ENCODE results near the gene TRAPPC5.

TRAPPC5 gene

DNA sequence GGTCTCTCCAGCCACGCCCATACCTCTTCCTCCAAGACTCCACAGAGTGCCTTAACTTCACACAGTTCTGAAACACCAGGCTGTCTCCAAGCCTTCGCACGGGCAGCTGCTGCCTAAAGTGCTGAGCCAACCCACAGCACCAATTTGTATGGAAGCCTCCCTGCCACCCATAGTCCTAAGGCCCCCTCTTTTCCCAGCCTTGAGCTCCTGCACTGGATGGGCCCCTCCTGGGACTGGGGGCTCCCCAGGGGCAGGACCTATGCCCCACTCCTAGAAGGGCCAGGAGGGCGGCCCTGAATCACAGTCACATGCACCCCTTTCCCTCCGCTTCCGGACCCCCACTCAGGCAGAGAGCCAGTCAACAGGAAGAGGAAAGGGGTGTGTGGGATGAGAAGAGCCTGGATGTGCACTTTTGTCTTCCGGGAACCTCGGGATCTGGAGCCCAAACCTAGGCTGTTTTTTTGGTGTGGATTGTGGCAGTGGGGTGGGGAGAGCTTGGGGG is 26.4 kb downstream of the TRAPPC5 start:
- H3K4me3 ChIP-seq (ENCODE audit: low read depth, low read length), result no peak overlapping the region
- TF ChIP-seq, protein P1, sequence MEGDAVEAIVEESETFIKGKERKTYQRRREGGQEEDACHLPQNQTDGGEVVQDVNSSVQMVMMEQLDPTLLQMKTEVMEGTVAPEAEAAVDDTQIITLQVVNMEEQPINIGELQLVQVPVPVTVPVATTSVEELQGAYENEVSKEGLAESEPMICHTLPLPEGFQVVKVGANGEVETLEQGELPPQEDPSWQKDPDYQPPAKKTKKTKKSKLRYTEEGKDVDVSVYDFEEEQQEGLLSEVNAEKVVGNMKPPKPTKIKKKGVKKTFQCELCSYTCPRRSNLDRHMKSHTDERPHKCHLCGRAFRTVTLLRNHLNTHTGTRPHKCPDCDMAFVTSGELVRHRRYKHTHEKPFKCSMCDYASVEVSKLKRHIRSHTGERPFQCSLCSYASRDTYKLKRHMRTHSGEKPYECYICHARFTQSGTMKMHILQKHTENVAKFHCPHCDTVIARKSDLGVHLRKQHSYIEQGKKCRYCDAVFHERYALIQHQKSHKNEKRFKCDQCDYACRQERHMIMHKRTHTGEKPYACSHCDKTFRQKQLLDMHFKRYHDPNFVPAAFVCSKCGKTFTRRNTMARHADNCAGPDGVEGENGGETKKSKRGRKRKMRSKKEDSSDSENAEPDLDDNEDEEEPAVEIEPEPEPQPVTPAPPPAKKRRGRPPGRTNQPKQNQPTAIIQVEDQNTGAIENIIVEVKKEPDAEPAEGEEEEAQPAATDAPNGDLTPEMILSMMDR (IDR thresholded peaks at IDR 0.05; ENCODE audit: borderline replicate concordance, insufficient read depth, low read depth, low read length), result no peak

DNA sequence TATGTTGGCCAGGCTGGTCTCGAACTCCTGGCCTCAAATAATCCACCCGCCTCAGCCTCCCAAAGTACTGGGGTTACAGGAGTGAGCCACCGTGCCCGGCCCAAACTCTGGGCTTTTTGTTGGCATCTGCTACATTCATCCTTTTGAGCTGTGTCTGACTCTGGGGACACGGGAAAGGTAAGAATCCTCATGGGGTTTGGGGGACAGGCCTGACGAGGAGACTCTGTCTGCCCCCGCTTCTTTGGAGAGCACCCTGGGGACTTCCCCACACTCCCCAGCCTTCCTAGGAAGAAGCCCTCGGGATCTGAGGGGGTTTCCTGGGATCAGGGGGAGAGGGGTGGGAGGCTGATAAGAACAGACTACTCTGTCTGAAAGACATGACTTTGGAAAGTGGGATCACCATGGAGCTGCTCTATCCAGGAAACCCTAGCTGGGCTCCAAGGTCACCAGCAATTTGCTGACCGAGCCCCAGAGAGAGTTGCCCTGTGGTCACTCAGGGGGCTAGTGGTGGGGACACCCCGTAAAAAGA is 29.4 kb downstream of the TRAPPC5 start:
- no peak overlapping the region for H3K4me3 ChIP-seq (ENCODE audit: low read depth, low read length)
- TF ChIP-seq, protein P1 (IDR thresholded peaks at IDR 0.05; ENCODE audit: borderline replicate concordance, insufficient read depth, low read depth, low read length), result no peak

DNA sequence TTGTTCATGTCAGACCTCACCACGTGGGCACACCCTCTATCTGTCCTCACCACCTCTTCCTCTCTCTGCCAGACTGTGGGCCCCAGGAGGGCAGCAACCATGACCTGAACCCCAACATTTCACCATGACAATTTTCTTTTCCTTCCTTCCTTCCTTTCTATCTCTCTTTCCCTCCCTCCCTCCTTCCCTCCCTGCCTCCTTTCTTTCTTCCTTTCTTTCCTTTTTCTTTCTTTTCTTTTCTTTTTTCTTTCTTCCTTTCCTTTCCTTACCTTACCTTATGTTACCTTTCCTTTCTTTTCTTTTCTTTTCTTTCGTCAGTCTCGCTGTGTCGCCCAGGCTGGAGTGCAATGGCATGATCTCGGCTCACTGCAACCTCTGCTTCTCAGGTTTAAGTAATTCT is 30.0 kb downstream of the TRAPPC5 start:
- H3K4me3 ChIP-seq (ENCODE audit: low read depth, low read length), result no peak overlapping the region
- TF ChIP-seq, protein P1 (IDR thresholded peaks at IDR 0.05; ENCODE audit: borderline replicate concordance, insufficient read depth, low read depth, low read length), result no peak

DNA sequence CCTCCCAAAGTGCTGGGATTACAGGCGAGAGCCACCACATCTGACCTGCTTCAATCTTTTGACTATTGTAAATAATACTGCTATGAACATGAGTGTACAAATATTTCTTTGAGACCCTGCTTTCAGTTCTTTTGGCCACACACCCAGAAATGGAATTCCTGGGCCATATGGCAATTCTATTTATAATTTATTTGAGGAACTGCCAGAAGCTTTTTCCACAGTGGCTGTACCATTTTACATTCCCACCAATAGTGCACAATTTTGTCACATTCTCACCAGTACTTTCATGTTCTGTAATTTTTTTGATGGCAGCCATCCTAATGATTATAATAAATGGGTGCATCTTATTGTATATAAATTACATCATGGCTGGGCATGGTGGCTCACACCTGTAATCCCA is 35.0 kb downstream of the TRAPPC5 start:
- TF ChIP-seq, protein P1 (IDR thresholded peaks at IDR 0.05; ENCODE audit: borderline replicate concordance, insufficient read depth, low read depth, low read length), result no peak
- no peak overlapping the region for H3K4me3 ChIP-seq (ENCODE audit: low read depth, low read length)

DNA sequence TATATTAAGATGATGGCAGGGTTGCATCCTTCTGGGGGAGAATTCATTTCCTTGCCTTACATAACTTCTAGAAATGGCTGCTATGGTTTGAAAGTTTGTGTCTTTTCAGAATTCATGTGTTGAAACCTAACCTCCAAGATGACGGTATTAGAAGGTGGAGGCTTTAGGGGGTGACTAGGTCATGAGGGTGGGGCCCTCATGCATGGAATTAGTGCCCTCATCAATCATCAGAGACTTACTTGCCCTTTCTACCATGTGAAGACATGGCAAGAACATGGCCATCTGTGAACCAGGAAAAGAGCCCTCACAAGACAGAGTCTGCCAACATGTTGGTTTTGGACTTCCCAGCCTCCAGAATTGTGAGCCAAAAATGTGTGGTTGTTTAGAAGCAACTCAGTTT is 36.1 kb downstream of the TRAPPC5 start:
- TF ChIP-seq, protein P1 (IDR thresholded peaks at IDR 0.05; ENCODE audit: borderline replicate concordance, insufficient read depth, low read depth, low read length), result no peak
- no peak overlapping the region for H3K4me3 ChIP-seq (ENCODE audit: low read depth, low read length)

DNA sequence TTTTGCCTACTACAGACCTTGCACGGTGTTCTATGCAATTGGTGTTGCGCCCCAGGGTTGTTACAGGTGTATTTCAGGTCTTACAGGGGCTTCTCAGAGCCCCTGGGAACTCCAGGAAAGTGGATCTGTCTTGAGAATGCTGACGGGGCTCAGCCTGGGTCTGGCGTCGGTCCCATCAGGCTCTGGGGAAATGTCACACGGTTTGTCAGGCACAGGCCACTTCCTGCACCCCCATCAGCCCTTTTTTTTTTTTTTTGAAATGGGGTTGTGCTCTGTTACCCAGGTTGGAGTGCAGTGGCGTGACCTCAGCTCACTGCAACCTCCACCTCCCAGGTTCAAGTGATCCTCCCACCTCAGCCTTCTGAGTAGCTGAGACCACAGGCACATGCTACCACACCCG is 38.0 kb downstream of the TRAPPC5 start:
- H3K4me3 ChIP-seq (ENCODE audit: low read depth, low read length), result no peak overlapping the region
- TF ChIP-seq, protein P1 (IDR thresholded peaks at IDR 0.05; ENCODE audit: borderline replicate concordance, insufficient read depth, low read depth, low read length), result no peak

DNA sequence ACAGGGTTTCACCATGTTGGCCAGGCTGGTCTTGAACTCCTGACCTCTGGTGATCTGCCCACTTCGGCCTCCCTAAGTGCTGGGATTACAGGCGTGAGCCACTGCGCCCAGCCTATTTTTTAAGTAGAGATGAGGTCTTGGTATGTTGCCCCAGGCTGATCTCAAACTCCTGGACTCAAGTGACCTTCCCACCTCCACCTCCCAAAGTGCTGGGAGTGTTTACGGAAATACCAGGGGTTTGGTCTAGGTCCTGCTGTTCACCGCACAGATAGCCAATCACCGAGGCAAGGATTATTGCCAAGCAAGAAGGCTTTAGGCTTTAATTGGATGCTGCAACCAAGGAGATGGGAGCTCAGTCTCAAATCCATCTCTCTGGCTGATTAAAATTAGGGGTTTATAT is 39.7 kb downstream of the TRAPPC5 start:
- TF ChIP-seq, protein P1 (IDR thresholded peaks at IDR 0.05; ENCODE audit: borderline replicate concordance, insufficient read depth, low read depth, low read length), result no peak

More for the DNA sequence above, 39.7 kb downstream of the TRAPPC5 start:
- H3K4me3 ChIP-seq (ENCODE audit: low read depth, low read length), result no peak overlapping the region
